ENCODE results near the gene ZCCHC24. TPM values are rescaled to one million over a fixed set of nuclear protein-coding genes. Genes with fewer than 3 reads are reported as not detected.

Gene ZCCHC24
- total and polyA plus RNA-seq, 2 donors from 2014 or later = 8.4 to 21.3 TPM

DNA sequence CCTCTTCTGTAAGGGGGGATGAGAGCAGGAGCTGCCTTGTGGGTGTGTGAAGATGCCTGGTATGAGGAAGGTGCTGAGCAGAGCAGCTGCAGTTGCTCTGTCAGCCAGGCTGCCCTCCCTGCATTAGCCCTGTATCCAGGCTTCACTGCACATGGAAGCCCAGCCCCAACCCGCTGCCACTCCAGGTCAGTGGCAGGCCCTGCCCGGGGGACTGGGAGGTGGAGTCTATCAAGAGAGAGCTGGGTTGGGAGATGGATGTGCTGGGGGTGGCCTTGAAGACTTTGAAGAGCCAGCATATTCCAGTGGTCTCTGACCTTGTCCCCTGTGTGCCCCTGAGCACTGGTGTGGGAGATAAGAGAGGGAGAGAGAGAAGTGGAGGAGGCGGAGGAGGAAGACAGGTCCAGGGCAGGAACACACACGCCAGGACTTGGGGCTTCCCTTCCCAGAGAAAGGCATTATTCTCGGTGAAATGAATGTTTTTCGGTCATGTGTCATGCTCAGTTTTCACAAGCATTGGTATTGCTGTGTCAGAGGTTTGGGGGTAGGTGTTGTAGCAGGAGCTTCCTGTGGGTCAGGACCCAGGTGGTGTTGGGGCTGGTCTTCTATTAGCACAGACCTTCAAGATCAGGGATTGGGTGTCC lies 95.5 kb downstream of the ZCCHC24 start:
- Histone ChIP-seq H3K27ac (ENCODE audit: low read depth in 2 of 2, low read length in 2 of 2) (no peak overlapping the region), H3K4me3 (ENCODE audit: low read length in 3 of 3) (no peak overlapping the region), H3K36me3 (ENCODE audit: control insufficient read depth in 2 of 3, insufficient read depth in 3 of 3, low read length in 3 of 3) (peaks cover 7 to 48% (median 17%) of the 10 kb centered on the region in 3 donors), H3K9ac (ENCODE audit: low read length in 3 of 3) (no peak overlapping the region), H3K4me1 (ENCODE audit: control insufficient read depth in 2 of 3, insufficient read depth in 2 of 3, low read depth in 1 of 3, low read length in 3 of 3) (peaks cover 0 to 13% (median 5%) of the 10 kb centered on the region in 3 donors), H3K27me3 (ENCODE audit: control insufficient read depth, insufficient read depth, low read length) (no peaks in the 10 kb centered on the region), H3K9me3 (ENCODE audit: control insufficient read depth in 2 of 3, insufficient read depth in 1 of 3, low read length in 3 of 3) (no peaks in the 10 kb centered on the region)
- DNase-seq (peak; percentile 50 to 77 (median 63)), FAIRE-seq (no peak)
- TF ChIP-seq, protein P1, sequence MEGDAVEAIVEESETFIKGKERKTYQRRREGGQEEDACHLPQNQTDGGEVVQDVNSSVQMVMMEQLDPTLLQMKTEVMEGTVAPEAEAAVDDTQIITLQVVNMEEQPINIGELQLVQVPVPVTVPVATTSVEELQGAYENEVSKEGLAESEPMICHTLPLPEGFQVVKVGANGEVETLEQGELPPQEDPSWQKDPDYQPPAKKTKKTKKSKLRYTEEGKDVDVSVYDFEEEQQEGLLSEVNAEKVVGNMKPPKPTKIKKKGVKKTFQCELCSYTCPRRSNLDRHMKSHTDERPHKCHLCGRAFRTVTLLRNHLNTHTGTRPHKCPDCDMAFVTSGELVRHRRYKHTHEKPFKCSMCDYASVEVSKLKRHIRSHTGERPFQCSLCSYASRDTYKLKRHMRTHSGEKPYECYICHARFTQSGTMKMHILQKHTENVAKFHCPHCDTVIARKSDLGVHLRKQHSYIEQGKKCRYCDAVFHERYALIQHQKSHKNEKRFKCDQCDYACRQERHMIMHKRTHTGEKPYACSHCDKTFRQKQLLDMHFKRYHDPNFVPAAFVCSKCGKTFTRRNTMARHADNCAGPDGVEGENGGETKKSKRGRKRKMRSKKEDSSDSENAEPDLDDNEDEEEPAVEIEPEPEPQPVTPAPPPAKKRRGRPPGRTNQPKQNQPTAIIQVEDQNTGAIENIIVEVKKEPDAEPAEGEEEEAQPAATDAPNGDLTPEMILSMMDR (IDR thresholded peaks at IDR 0.05; ENCODE audit: borderline replicate concordance, extremely low read depth, insufficient read depth) = no peak
- intact Hi-C loops (cut with DNase I) = no loop called here

DNA sequence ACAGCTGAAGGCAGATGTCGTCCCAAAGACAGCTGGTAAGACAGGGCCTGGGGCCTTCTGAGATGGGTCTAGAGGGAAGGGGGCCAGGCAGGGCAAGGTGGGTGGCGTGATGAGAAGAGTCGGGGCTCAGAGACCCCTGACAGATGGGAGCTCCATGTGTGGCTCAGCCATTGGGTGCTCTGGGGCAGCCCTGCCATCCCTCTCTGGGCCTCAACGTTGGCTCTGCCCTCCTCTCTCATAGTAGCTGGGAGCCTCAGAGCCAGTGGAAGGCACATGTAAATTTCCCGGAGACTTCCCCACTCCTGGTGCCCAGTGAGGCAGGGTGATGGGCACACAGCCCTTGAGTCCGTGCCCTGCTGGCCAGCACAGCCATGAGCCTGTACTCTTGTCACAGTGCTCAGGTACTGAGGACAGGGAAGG lies 96.3 kb downstream of the ZCCHC24 start:
- no peaks in the 10 kb centered on the region for H3K9me3 ChIP-seq (ENCODE audit: control insufficient read depth in 2 of 3, insufficient read depth in 1 of 3, low read length in 3 of 3)
- H3K27me3 ChIP-seq (ENCODE audit: control insufficient read depth, insufficient read depth, low read length) = no peaks in the 10 kb centered on the region
- peaks cover 0 to 13% (median 5%) of the 10 kb centered on the region in 3 donors for H3K4me1 ChIP-seq (ENCODE audit: control insufficient read depth in 2 of 3, insufficient read depth in 2 of 3, low read depth in 1 of 3, low read length in 3 of 3)
- peak overlapping the region in 1 of 3 donors; percentile 78 for H3K4me3 ChIP-seq (ENCODE audit: low read length in 3 of 3)
- H3K9ac ChIP-seq (ENCODE audit: low read length in 3 of 3) = peak overlapping the region in 1 of 3 donors; percentile 92
- DNase-seq = no peak
- H3K27ac ChIP-seq (ENCODE audit: low read depth in 2 of 2, low read length in 2 of 2) = no peak overlapping the region
- FAIRE-seq = no peak
- TF ChIP-seq, protein P1 (IDR thresholded peaks at IDR 0.05; ENCODE audit: borderline replicate concordance, extremely low read depth, insufficient read depth) = no peak
- intact Hi-C loops (cut with DNase I) = no loop called here
- peaks cover 5 to 41% (median 10%) of the 10 kb centered on the region in 3 donors for H3K36me3 ChIP-seq (ENCODE audit: control insufficient read depth in 2 of 3, insufficient read depth in 3 of 3, low read length in 3 of 3)

DNA sequence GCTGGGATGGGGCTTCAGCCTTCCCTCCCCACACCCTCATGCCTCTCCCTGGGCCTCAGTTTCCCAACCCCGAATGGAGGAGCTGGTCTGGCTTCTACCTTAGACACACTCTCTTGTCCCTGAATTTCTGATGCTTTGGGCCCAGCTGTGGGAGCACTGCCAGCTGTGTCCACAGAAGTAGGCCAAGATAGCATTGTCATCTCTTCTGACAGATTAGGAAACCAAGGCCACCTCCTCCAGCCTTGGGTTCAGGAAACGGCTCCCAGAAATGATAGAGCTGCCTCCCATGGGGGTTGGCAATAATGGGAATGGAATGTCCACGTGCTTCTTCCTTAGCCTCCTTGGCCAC lies 96.8 kb downstream of the ZCCHC24 start:
- Histone ChIP-seq H3K4me3 (ENCODE audit: low read length in 3 of 3) (peak overlapping the region in 2 of 3 donors; percentile 54 to 78), H3K4me1 (ENCODE audit: control insufficient read depth in 2 of 3, insufficient read depth in 2 of 3, low read depth in 1 of 3, low read length in 3 of 3) (peaks cover 0 to 13% (median 5%) of the 10 kb centered on the region in 3 donors), H3K9ac (ENCODE audit: low read length in 3 of 3) (peak overlapping the region in 2 of 3 donors; percentile 57 to 92), H3K36me3 (ENCODE audit: control insufficient read depth in 2 of 3, insufficient read depth in 3 of 3, low read length in 3 of 3) (peaks cover 2 to 36% (median 6%) of the 10 kb centered on the region in 3 donors), H3K27ac (ENCODE audit: low read depth in 2 of 2, low read length in 2 of 2) (peak overlapping the region in 1 of 2 donors; percentile 12), H3K9me3 (ENCODE audit: control insufficient read depth in 2 of 3, insufficient read depth in 1 of 3, low read length in 3 of 3) (no peaks in the 10 kb centered on the region), H3K27me3 (ENCODE audit: control insufficient read depth, insufficient read depth, low read length) (no peaks in the 10 kb centered on the region)
- TF ChIP-seq, protein P1 (IDR thresholded peaks at IDR 0.05; ENCODE audit: borderline replicate concordance, extremely low read depth, insufficient read depth) = no peak
- FAIRE-seq (no peak), DNase-seq (no peak)
- intact Hi-C loops (cut with DNase I) = no loop called here

All from kidney (tissue), 14 donors.